Osteoblast (primary cell): ENCODE data around the gene CNOT4. TPM values are rescaled to one million over a fixed set of nuclear protein-coding genes. Genes with fewer than 3 reads are reported as not detected.

Source experiments
- DNase-seq: peaks from one replicate; pipeline ENCODE4 v3.0.0; 2011; ENCODE audit warnings: low spot score, mixed read lengths; ENCODE audit not compliant: insufficient read length; ENCODE audit errors: missing footprints
- H2AFZ ChIP-seq: 2 replicates; pipeline ENCODE4 v1.6.0; 2011; ENCODE audit warnings: mild to moderate bottlenecking, low read length
- H3K27ac ChIP-seq: 2 replicates; pipeline ENCODE4 v1.5.1; 2011; ENCODE audit warnings: mild to moderate bottlenecking, low read depth, low read length, moderate library complexity
- H3K27me3 ChIP-seq: 2 replicates; pipeline ENCODE4 v1.6.0; 2012; ENCODE audit warnings: mild to moderate bottlenecking, control low read depth, inconsistent platforms, low read length, moderate library complexity; ENCODE audit not compliant: insufficient read depth
- H3K36me3 ChIP-seq: 2 replicates; pipeline ENCODE4 v1.5.1; 2011; ENCODE audit warnings: mild to moderate bottlenecking, low read length, control low read depth, moderate library complexity; ENCODE audit not compliant: insufficient read depth
- H3K4me1 ChIP-seq: 2 replicates; pipeline ENCODE4 v1.5.1; 2011; ENCODE audit warnings: mild to moderate bottlenecking, low read length, control low read depth, moderate library complexity; ENCODE audit not compliant: insufficient read depth
- H3K4me2 ChIP-seq: 2 replicates; pipeline ENCODE4 v1.6.0; 2011; ENCODE audit warnings: mild to moderate bottlenecking, low read length; ENCODE audit not compliant: insufficient read depth
- H3K4me3 ChIP-seq: fragments of 200-600 bp; sonication (generic); 3 replicates; pipeline ENCODE4 v1.5.1; 2012; ENCODE audit warnings: mild to moderate bottlenecking, low read length, inconsistent platforms; ENCODE audit not compliant: insufficient read depth
- H3K79me2 ChIP-seq: 2 replicates; pipeline ENCODE4 v1.6.0; 2012; ENCODE audit warnings: mild to moderate bottlenecking, low read length, control low read depth, inconsistent platforms; ENCODE audit not compliant: insufficient read depth
- H3K9me3 ChIP-seq: 2 replicates; pipeline ENCODE4 v1.5.1; 2011; ENCODE audit warnings: low read depth, low read length, control low read depth
- H4K20me1 ChIP-seq: 2 replicates; pipeline ENCODE4 v1.6.0; 2012; ENCODE audit warnings: mild to moderate bottlenecking, low read length, control low read depth; ENCODE audit not compliant: insufficient read depth
- CTCF ChIP-seq: IDR thresholded peaks from 2 replicates; pipeline ENCODE4 v1.5.1; 2011; ENCODE audit warnings: mild to moderate bottlenecking, low read depth, low read length, moderate library complexity; ENCODE audit errors: extremely low read depth
- total RNA-seq: library from RNA; depleted of rRNA; stranded (reverse); fragments of >200 nt; gene quantifications from 2 replicates; pipeline ENCODE4 v1.2.3, GENCODE V29; 2012

Gene CNOT4
- total RNA-seq, 1 donor: 13.4 TPM

GRCh38 chr7:135343361-135343760 is 166.5 kb downstream of the CNOT4 start:
- H3K79me2 ChIP-seq: no peaks in the 10 kb centered on the region
- no peak overlapping the region for H3K4me2 ChIP-seq
- no peaks in the 10 kb centered on the region for H3K9me3 ChIP-seq
- H3K4me3 ChIP-seq: no peak overlapping the region
- TF ChIP-seq CTCF: no peak
- no peaks in the 10 kb centered on the region for H4K20me1 ChIP-seq
- H3K36me3 ChIP-seq: no peaks in the 10 kb centered on the region
- H2AFZ ChIP-seq: no peak overlapping the region
- peaks cover 5% of the 10 kb centered on the region for H3K27me3 ChIP-seq
- H3K4me1 ChIP-seq: no peaks in the 10 kb centered on the region
- H3K27ac ChIP-seq: no peak overlapping the region
- no peak for DNase-seq

DNA sequence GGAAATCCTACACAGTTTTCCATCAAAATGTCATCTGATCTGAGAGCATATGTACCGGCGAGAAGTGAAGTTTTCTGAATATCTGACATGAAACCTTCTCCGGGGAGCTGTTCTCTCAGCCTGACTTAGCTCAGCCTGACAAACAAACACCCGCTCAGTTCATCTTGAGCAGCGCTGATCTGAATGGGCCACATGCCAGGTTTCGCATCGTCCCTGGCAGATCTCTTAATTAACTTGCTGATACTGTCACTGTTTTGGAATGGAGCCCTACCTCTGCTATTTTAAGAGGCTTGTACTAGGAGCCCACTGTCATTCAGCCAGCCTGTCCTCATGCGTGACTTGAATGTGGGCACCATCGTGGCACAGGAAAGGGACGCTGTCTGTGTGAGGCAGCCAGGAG is 167.0 kb downstream of the CNOT4 start:
- Histone ChIP-seq H3K4me3 (no peak overlapping the region), H2AFZ (no peak overlapping the region), H3K27me3 (peaks cover 3% of the 10 kb centered on the region), H3K4me2 (no peak overlapping the region), H3K79me2 (no peaks in the 10 kb centered on the region), H3K9me3 (no peaks in the 10 kb centered on the region), H3K4me1 (no peaks in the 10 kb centered on the region), H3K27ac (no peak overlapping the region), H3K36me3 (no peaks in the 10 kb centered on the region), H4K20me1 (no peaks in the 10 kb centered on the region)
- DNase-seq: no peak
- no peak for TF ChIP-seq CTCF

DNA sequence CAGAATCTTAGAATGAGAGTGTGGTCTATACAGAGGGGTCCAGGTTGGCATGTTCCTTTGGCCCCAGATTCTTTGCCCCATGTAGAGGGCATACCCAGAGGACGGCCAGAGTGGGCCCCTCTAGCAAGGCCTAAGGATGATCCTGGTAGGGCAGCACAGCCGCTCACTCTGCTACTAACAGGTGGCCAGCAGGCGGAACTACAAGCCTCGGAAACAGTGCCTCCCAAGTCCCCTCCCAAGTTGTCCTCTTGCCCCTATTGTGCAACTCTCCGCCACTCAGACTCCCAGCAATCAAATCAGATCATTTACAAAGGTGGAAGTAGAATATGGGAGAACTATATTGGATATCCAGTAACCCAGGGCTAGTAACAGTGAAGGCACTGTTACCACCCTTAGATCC is 168.9 kb downstream of the CNOT4 start:
- H3K36me3 ChIP-seq: no peaks in the 10 kb centered on the region
- TF ChIP-seq CTCF: no peak
- DNase-seq: no peak

GRCh38 chr7:135337977-135338550 is 171.8 kb downstream of the CNOT4 start:
- Histone ChIP-seq H3K79me2 (no peaks in the 10 kb centered on the region), H2AFZ (no peak overlapping the region), H3K9me3 (no peaks in the 10 kb centered on the region), H3K36me3 (no peaks in the 10 kb centered on the region), H4K20me1 (no peaks in the 10 kb centered on the region), H3K4me3 (no peak overlapping the region), H3K27ac (no peak overlapping the region), H3K4me1 (no peaks in the 10 kb centered on the region), H3K27me3 (no peaks in the 10 kb centered on the region), H3K4me2 (no peak overlapping the region)
- no peak for TF ChIP-seq CTCF
- no peak for DNase-seq

More for the DNA sequence above, 168.9 kb downstream of the CNOT4 start:
- no peaks in the 10 kb centered on the region for H3K27me3 ChIP-seq
- no peak overlapping the region for H3K4me3 ChIP-seq
- H4K20me1 ChIP-seq: no peaks in the 10 kb centered on the region
- no peaks in the 10 kb centered on the region for H3K4me1 ChIP-seq
- H3K79me2 ChIP-seq: no peaks in the 10 kb centered on the region
- H3K9me3 ChIP-seq: no peaks in the 10 kb centered on the region
- H3K27ac ChIP-seq: no peak overlapping the region
- H3K4me2 ChIP-seq: no peak overlapping the region
- H2AFZ ChIP-seq: no peak overlapping the region
